Pancreas (tissue), 10 donors: Measurements from ENCODE around the gene DNAH17. TPM values are rescaled to one million over a fixed set of nuclear protein-coding genes. Genes with fewer than 3 reads are reported as not detected.

Experiments
- ATAC-seq, 4 donors: fragments of 200-7000 bp; cut with Tn5 transposase; one replicate each; pipeline versions ENCODE4 v1.8.0 to v1.9.1; 2020; ENCODE audit warnings: mild to moderate bottlenecking in 4 of 4, moderate library complexity in 4 of 4
- DNase-seq, 6 donors: peaks; one replicate each; pipeline ENCODE4 v3.0.0-alpha.2; 2020
- FAIRE-seq: peaks from 2 replicates; lab custom pipeline; 2012; peaks lifted over from hg19 to GRCh38; lab: Jason Lieb, UNC
- H3K27ac ChIP-seq, 4 donors: fragments of 200-600 bp; sonication (generic); 1 replicate in 3 of 4; 2 replicates in 1 of 4; pipeline versions ENCODE4 v1.5.0 to v1.8.0; 2020
- H3K27me3 ChIP-seq, 4 donors: fragments of 200-600 bp; one replicate each; pipeline ENCODE4 v1.8.0; 2021
- H3K36me3 ChIP-seq, 3 donors: fragments of 200-600 bp; sonication (generic) in 1 of 3; one replicate each; pipeline versions ENCODE4 v1.5.0 to v1.8.0; 2020 to 2021
- H3K4me1 ChIP-seq, 3 donors: fragments of 200-600 bp; one replicate each; pipeline ENCODE4 v1.8.0; 2021
- H3K4me3 ChIP-seq, 4 donors: fragments of 200-600 bp; sonication (generic) in 2 of 4; one replicate each; pipeline versions ENCODE4 v1.5.0 to v1.8.0; 2020 to 2021
- H3K9me3 ChIP-seq, 4 donors: fragments of 200-600 bp; one replicate each; pipeline ENCODE4 v1.8.0; 2021
- CTCF ChIP-seq, 4 donors: fragments of 200-600 bp; sonication (generic) in 3 of 4; IDR thresholded peaks; one replicate each; pipeline versions ENCODE4 v1.5.0 to v1.8.0; 2021; ENCODE audit warnings: antibody characterized with exemption in 4 of 4
- WGBS, 2 donors: extraction: QIAGEN DNeasy Blood & Tissue Kit; methylation state at CpG; one replicate each; pipeline ENCODE4 v1.1.7; 2013; 5-methylcytosine and 5-hydroxymethylcytosine counted together
- intact Hi-C, 3 donors: fragments of 100-400 bp; cut with DNase I; formaldehyde crosslinking; loops; one replicate each; pipeline versions ENCODE4 v1.11.1 to v1.14.2; 2022
- polyA plus RNA-seq, 2 donors: library from polyadenylated mRNA; stranded (reverse); fragments of 200-250 nt; gene quantifications; one replicate each; pipeline ENCODE4 v1.2.3, GENCODE V29; 2013
- total RNA-seq, 6 donors: library from RNA; stranded (reverse); fragmentation: NEBNext Ultra II Directional in 4 of 6; extraction: Animal tissue kit (Norgen Biotek cat#: 25700) in 4 of 6; gene quantifications; one replicate each; pipeline versions ENCODE4 v1.2.1 to v1.2.4, GENCODE V29; 2021 to 2023
- donor health status: healthy with polysubstance abuse.
- donor health status: DM: no; HTN: no; CAD: no; lungs with moderate emphysema.
- donor health status: DM: no; HTN: no; CAD: no.
- donor health status: control.
- donor health status: control.
- donor health status: Bipolar disorder and iron deficiency.
- donor health status: DM: yes; HTN: yes; CAD: no.
- donor health status: DM: no; HTN: no; CAD: no.
- donor health status: DM: no; HTN: no; CAD: no.
- donor health status: DM: yes; HTN: yes; CAD: no.

Gene DNAH17
- total and polyA plus RNA-seq, 8 donors: 0.02 to 0.08 (median 0.03) TPM; not detected in 5

GRCh38 chr17:78426293-78426879 lies 150.8 kb downstream of the DNAH17 start:
- ATAC-seq (no peak), FAIRE-seq (no peak), DNase-seq (no peak)
- H3K36me3 ChIP-seq: peaks cover 2 to 11% (median 4%) of the 10 kb centered on the region in 3 donors
- no peak for TF ChIP-seq CTCF (IDR thresholded peaks at IDR 0.05)
- H3K4me3 ChIP-seq: no peak overlapping the region
- 94 to 96% methylated on average over 22 of the region's 22 CpGs for WGBS, 2 donors
- intact Hi-C loops: loop anchor here in 2 of 3 donors (10.0 kb wide), 2 partner anchors 132 to 312 kb away; no protein-coding TSS in a partner anchor
- no peaks in the 10 kb centered on the region for H3K27me3 ChIP-seq
- H3K9me3 ChIP-seq: no peaks in the 10 kb centered on the region
- no peaks in the 10 kb centered on the region for H3K4me1 ChIP-seq
- H3K27ac ChIP-seq: no peak overlapping the region

GRCh38 chr17:78425429-78425828 lies 151.8 kb downstream of the DNAH17 start:
- TF ChIP-seq CTCF (IDR thresholded peaks at IDR 0.05): no peak
- ATAC-seq: no peak
- WGBS, 2 donors: 82 to 91% methylated on average over 17 of the region's 17 CpGs
- no peak for DNase-seq
- H3K4me3 ChIP-seq: no peak overlapping the region
- no peak overlapping the region for H3K27ac ChIP-seq
- peaks cover 4 to 11% (median 6%) of the 10 kb centered on the region in 3 donors for H3K36me3 ChIP-seq
- H3K27me3 ChIP-seq: no peaks in the 10 kb centered on the region
- no peaks in the 10 kb centered on the region for H3K4me1 ChIP-seq
- H3K9me3 ChIP-seq: no peaks in the 10 kb centered on the region
- FAIRE-seq: no peak
- intact Hi-C loops: loop anchor here in 2 of 3 donors (10.0 kb wide), 2 partner anchors 131 to 311 kb away; no protein-coding TSS in a partner anchor

- Histone ChIP-seq H3K9me3 (no peaks in the 10 kb centered on the region), H3K27ac (no peak overlapping the region), H3K27me3 (no peaks in the 10 kb centered on the region), H3K36me3 (peaks cover 4 to 18% (median 9%) of the 10 kb centered on the region in 3 donors), H3K4me1 (no peaks in the 10 kb centered on the region), H3K4me3 (no peak overlapping the region)
- FAIRE-seq (no peak), DNase-seq (no peak), ATAC-seq (no peak)
- WGBS, 2 donors: 83% methylated on average over 18 of the region's 18 CpGs
- no peak for TF ChIP-seq CTCF (IDR thresholded peaks at IDR 0.05)
- intact Hi-C loops: loop anchor here in 2 of 3 donors (5.0 to 10.0 kb wide), 4 partner anchors 62 to 309 kb away; partner anchors contain the start of gene SOCS3 (in 1 of the 2)
Observed at GRCh38 chr17:78423961-78424675, 153.1 kb downstream of the DNAH17 start.

- Histone ChIP-seq H3K36me3 (peaks cover 4 to 18% (median 9%) of the 10 kb centered on the region in 3 donors), H3K9me3 (no peaks in the 10 kb centered on the region), H3K27ac (no peak overlapping the region), H3K4me1 (no peaks in the 10 kb centered on the region), H3K4me3 (no peak overlapping the region), H3K27me3 (no peaks in the 10 kb centered on the region)
- TF ChIP-seq CTCF (IDR thresholded peaks at IDR 0.05): no peak
- no peak for FAIRE-seq
- 88 to 90% methylated on average over 20 of the region's 20 CpGs for WGBS, 2 donors
- intact Hi-C loops: loop anchor here in 2 of 3 donors (5.0 to 10.0 kb wide), 4 partner anchors 61 to 308 kb away; partner anchors contain the start of gene SOCS3 (in 1 of the 2)
- no peak for DNase-seq
- ATAC-seq: no peak
Observed at GRCh38 chr17:78422872-78423588, 154.2 kb downstream of the DNAH17 start.
